Measurements from ENCODE around the gene TAF3.
"Not testable (repeated sequence)": the region's sequence is repeated elsewhere in the genome, so short reads cannot be mapped to it uniquely, and the experiment has no call there.

TAF3 gene

DNA sequence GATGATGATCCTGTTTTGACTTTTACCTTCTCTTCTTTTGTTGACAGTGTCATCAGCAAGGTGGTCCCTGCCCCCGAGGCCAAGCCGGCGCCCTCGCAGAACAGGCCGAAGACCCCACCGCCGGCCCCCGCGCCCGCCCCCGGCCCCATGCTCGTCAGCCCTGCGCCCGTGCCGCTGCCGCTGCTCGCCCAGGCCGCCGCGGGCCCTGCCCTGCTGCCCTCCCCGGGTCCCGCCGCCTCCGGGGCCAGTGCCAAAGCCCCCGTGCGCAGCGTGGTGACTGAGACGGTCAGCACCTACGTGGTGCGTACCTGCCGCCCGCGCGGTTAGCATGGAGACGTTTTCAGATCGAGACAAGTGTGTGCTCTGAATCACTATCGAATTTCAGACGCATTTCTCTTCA is 190.7 kb downstream of the TAF3 start:
- no peak for DNase-seq
- in situ Hi-C loops (cut with MboI; ENCODE audit: low pct_unique_long_range_greater_than_20kb, low sequenced_read_pairs) = no loop called here

DNA sequence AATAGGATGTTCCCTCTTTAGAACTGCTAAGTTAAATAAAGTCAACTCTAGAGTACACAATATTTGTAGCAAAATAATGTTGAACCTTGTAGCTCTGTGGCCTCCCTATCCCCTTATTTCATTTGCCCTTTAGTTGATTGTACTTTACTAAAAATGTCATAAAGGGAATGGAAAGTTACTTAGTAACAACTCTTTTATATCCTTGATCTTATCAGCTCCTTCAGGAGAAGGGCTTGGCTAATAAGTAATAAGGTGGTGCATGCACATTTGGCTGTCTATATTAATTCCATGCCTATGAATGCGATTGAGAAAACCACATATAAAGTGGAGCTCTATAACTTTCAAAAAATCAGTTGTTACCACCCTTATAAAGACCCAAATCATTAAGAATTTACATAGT is 194.7 kb downstream of the TAF3 start:
- DNase-seq = no peak
- in situ Hi-C loops (cut with MboI; ENCODE audit: low pct_unique_long_range_greater_than_20kb, low sequenced_read_pairs) = no loop called here

DNA sequence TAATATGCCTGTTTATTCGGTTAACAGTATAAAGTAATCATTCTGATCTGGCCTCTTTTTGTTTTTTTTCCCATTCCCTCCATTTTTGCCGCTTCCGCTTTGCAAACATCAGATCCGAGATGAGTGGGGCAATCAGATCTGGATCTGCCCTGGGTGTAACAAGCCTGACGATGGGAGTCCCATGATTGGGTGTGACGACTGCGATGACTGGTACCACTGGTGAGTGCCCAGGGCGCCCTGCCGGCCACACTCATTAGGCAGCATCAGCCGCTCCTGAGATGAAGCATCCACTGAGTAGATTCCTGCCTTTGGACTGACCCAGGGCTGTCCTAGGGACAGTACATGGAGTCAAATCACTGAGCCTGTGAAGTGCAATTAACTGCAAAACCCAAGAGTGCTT is 195.3 kb downstream of the TAF3 start:
- DNase-seq = no peak
- in situ Hi-C loops (cut with MboI; ENCODE audit: low pct_unique_long_range_greater_than_20kb, low sequenced_read_pairs) = no loop called here

DNA sequence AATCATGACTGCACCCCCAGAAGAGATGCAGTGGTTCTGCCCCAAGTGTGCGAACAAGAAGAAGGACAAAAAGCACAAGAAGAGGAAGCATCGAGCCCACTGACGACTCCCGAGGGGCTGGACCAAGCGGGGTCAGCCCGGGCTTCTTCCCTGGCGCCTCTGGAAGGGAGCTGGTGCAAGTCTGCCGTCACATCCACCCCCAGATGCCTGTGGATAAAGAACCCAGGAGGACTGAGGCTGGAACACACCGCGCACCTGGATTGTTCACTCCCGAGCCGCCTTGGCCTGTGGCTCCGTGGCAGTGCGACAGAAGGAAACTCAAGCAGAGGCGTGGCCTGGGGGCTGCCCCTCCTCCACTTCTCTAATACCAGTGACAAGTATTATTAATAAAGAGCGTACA is 196.3 kb downstream of the TAF3 start:
- in situ Hi-C loops (cut with MboI; ENCODE audit: low pct_unique_long_range_greater_than_20kb, low sequenced_read_pairs) = no loop called here
- no peak for DNase-seq

DNA sequence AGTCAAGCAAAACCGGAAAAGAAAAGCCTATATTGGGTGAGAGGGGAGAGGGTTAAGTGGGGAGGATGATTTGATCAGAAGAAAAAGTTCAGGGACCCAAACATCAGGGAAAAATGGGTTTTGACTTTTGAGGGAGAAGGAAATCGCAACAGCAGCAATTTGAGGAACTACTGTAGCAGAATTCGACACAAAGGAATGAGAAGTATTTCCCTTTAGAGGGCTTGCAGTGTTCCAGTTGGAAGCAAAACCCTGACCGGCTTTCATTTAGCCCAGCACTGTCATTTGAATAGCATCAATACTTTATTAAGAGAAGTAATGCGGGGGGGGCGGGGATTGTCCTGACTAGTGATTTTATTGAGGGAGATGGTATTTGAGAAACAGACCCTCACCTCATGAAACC is 199.0 kb downstream of the TAF3 start:
- in situ Hi-C loops (cut with MboI; ENCODE audit: low pct_unique_long_range_greater_than_20kb, low sequenced_read_pairs) = no loop called here
- DNase-seq = no peak

DNA sequence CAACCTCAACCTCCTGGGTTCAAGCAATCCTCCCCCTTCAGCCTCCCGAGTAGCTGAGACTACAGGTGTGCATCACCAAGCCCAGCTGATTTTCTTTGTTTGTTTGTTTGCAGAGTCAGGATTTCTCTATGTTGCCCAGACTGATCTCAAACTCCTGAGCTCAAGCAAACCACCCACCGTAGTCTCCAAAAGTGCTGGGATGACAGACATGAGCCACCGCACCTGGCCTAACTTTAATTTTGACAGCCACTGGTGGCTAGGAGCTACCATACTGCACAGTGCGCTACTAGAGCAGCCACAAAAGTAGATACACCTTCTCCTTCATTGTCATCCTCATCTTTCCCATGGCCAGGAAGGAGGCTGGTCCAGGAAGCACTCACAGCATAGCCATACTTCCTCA is 205.0 kb downstream of the TAF3 start:
- DNase-seq = no peak
- in situ Hi-C loops (cut with MboI; ENCODE audit: low pct_unique_long_range_greater_than_20kb, low sequenced_read_pairs) = no loop called here

DNA sequence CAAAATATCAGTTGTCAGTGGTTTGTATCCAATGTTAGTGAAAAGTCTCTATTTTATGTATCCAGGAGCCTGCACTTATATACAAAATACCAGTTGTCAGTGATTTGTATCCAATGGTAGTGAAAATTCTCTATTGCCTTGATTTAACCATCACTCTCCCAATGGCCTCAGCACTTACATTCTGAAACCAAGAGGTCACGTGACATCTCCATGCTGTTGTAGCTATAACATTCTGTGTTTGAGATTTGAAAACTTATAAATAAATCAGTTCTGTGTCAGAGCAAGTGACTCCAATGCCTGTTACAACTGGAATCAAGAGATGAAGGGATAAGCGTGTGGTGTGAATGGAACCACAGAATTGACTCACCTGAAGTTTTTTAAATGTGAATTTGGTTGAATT is 205.5 kb downstream of the TAF3 start:
- in situ Hi-C loops (cut with MboI; ENCODE audit: low pct_unique_long_range_greater_than_20kb, low sequenced_read_pairs) = no loop called here
- DNase-seq = no peak

DNA sequence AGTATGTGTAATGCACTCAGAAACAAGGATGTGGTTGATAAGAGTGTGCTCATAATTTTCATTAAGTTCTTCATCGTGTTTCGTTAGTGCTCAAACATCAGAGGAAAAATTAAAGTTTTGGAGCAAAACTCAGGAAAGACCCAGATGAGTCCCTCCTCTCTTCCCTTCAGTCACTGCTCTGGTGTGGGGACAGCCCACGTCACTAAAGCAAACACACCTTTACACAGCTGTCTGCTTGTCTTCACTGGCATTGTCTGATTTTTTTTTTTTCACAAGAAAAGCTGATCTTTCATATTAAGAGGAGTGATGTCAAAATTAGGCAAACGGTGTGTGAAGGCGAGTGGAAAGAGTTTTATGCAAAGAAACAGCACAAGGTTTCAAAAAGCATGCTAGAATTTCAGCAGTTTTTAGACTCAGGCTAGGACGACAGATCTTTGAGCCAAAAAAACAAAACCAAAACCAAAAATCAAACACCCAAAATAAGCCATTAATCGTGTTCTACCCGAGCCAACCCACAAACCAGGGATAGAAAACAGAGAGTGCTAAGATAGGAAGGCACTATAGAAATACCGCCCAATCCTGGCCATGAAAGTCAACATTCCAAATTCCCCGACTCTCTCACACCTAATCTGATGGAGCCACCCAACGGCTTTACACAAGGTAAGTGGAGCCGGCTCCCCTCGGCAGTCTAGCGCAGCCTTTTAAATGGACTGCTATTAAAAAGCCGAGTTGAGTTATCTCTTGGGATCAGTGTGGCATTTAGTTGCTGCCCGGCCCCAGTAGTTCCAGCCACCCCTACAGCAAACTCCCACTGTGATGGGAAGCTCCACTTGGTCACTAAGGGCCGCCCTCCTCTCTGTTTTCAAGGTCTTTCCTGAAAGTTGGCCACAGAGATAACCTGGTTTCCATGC is 208.3 kb downstream of the TAF3 start:
- in situ Hi-C loops (cut with MboI; ENCODE audit: low pct_unique_long_range_greater_than_20kb, low sequenced_read_pairs) = no loop called here
- no peak for DNase-seq

DNA sequence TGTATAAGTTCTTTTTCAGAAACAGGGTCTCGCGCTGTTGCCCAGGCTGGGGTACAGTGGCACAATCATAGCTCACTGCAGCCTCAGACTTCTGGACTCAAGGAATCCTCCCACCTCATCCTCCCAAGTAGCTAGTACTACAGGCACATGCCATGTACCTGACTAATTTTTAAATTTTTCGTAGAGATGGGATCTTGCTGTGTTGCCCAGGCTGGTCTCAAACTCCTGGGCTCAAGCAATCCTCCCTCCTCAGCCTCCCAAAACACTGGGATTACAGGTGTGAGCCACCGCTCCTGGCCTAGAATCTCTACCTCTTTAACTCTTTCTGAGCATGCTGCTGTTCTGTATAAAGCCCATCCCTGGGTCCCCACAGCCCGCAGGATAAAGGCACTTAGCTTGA is 212.9 kb downstream of the TAF3 start:
- DNase-seq; in situ Hi-C loops (cut with MboI; ENCODE audit: low pct_unique_long_range_greater_than_20kb, low sequenced_read_pairs): not testable (repeated sequence)

DNA sequence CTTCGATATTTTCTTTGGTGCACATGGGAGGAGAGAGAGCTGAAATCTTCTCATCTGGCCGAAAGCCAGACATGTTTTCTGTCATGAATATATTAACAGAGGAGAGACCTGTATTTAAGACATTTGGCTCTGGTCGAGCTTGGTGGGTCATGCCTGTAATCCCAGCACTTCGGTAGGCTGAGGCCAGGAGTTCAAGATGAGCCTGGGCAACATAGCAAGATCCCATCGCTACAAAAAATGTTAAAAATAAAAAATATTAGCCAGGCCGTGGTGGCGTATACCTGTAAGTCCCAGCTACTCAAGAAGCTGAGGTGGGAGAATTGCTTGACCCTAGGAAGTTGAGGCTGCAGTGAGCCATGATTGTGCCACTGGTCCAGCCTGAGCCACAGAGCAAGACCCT is 214.3 kb downstream of the TAF3 start:
- no peak for DNase-seq
- in situ Hi-C loops (cut with MboI; ENCODE audit: low pct_unique_long_range_greater_than_20kb, low sequenced_read_pairs) = no loop called here

DNA sequence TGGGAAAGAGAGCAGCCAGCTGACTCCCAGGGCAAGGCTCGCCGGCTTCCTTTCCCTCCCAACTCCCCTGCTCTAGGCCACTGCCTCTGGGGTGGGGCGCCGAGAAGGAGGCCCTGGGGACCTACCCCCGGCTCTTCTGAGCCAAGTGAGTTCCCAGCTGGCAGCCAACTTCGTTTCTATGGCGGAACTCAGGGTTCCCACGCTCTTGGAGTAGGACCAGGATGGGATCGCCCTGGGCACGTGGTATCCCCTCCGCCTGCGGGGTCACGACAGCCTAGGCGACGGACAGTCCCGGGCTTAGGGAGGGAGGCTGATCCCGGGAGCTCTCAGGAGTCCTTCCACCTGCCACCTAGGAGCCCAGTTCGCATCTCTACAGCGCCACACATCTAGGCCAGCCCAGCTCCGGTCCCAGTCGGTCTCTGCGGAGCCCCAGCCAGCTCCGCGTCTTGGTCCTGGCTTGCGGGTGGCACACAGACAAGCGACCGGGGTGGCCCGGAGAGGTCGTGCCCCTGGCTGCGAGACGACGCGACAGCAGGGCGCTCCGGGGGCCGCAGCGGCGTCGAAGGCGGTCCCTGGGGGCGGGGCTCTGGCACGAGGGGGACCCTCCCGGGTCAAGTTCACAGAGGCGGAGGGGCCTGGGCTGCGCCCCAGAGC is 215.6 kb downstream of the TAF3 start:
- no peak for DNase-seq
- in situ Hi-C loops (cut with MboI; ENCODE audit: low pct_unique_long_range_greater_than_20kb, low sequenced_read_pairs) = no loop called here

DNA sequence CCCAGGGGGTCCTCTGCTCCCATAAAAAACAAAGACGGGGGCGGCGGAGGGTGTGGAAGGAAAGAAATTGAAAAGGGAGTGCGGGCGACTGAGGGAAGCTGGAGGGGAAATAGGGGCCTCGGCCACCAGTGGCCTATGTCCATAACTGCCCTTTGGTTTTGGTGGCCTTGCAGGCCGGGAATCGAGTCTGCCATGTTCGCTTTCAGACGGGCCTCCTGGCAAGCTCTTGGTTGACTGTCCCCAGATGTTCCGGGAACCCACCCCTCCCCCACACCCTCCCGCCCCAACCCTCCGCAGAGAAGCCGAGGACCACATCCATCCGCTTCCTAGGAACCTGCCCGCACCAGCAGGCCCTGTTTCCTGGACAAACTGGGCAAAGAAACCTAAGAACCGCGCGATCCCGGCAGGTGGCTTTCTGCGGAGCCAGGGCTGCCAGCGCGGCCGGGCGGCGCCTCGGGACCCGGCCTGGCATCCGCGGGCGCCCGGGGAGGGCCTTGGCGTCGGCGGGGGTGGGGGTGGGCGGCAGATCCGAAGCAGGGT is 216.2 kb downstream of the TAF3 start:
- in situ Hi-C loops (cut with MboI; ENCODE audit: low pct_unique_long_range_greater_than_20kb, low sequenced_read_pairs) = no loop called here
- no peak for DNase-seq

DNA sequence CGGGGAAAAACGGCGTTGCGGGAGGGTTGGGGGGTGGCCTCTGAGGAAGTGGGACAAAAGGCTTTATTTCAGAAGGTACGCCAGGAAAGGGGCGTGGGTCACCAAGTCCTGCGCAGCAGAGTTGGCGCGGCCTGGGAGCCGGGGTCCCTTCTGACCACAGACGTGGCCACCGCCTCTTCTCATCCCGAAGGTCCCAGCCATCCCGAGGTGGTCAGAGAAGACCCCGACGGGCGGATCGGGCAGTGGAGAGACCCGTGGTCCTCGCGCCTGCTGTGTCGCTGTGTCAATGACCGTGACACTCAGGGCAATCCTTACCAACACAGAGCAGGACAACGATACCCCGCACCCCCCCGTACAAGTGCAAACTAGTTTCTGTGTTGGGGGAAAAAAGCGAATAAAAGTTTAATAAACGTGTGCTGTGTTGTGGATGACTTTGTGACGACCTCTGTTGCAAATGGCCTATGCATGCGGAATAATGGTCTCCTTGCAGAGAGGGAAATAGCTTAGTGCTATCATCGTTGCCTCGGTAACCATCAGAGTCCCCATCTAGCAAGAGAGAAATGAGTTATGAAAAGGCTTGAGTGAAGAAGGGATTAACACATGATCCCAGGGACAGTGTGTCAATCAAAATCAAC is 216.8 kb downstream of the TAF3 start:
- in situ Hi-C loops (cut with MboI; ENCODE audit: low pct_unique_long_range_greater_than_20kb, low sequenced_read_pairs) = no loop called here
- DNase-seq = no peak

DNA sequence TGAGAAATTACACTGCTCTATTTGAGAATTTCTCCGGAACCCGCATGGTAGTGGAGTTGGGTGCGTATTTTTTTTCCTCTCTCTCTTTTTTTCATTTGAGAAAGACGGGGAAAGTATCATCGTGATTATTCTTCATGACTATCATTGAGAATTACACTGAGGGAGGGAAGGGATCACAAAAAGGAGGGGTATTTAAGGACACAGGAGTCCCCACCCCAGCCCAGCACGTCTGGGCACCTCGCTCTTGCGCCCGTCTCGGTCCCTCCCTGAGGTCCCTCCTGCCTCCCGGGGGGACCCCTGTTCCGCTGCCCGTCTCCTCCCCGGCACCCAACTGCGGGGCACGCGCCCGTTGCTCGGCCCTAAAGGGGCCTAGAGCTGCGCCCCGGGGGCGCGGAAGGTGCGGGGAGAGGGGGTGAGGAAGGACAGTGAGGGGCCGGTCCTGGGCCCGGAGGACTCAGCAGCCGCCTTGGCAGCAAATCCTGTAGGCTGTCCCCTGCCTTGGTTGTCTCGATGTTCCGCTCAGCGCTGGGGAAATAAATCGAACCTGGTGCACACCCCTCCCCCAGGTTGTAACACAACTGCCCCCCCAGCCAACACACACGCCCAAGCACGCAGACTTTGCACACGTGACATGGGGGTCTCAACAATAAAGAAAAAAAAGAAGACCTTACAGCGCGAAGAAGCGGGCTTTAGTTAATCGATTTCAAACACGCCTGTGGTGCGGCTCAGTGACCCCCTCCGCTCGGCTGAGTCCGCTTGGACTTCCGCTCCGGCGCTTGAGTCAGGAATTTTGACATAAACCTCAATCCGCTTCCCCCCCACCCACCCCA is 217.6 kb downstream of the TAF3 start:
- DNase-seq = no peak
- in situ Hi-C loops (cut with MboI; ENCODE audit: low pct_unique_long_range_greater_than_20kb, low sequenced_read_pairs) = no loop called here

DNA sequence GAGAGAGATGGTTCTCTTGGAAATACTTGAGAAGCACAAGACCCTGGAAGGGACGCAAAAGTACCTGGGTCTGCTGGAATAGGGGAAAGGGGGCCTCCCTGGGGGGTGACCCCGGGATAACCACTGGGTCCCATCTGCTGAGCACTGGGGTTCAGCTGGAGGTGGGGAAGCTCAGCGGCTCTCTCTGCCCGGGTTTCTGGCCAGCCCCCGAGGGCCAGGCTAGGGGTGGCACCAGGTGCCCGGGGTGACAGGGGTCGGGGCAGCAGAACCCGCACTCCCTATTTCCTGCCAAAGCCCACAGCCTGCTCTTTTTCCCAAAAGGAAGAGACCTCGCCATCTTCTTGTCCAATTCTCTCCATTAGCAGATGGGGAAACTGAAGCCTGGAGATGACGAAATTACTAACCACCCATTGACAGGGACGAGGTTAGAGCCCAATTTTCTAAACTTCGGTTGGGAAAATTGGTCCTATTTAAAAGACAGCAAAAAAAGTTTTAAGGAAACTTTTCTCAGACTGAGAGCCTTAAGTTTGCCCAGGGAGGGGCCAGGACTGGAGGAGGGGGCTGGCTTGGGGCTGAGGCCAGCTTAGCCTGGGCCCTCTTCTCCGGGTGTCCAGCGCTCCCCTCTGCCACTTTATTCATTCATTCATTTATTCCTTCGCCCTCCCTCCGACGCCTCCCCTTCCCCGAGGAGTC is 218.3 kb downstream of the TAF3 start:
- in situ Hi-C loops (cut with MboI; ENCODE audit: low pct_unique_long_range_greater_than_20kb, low sequenced_read_pairs) = no loop called here
- no peak for DNase-seq

DNA sequence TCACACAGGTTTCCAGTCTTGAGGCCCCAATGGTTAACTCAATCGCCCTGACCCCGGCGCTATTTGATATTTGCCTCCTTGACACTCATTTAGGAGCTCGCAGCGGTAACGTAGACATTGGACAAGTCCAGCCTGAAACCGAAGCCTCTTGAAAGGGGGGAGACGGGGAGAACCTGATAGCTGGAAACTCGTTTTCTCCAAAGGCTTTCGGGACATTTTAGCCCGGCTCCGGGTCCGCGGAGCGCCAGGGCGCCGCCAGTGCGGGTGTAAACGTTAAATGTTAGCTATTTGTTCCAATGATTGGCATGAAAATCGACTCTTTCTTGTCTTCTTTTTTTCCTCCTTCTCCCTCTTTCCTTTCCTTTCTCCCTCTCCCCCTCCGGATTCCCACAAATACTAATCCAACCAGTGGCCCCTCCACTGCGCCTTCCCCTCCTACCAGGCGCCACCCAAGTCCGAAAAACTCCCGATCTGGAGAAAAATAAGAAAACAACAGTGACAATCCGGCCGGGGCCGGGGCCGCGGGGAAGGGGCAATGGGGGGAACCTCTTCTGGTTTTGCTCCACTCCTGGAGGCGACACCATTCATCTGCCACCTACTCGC is 219.0 kb downstream of the TAF3 start:
- DNase-seq = no peak
- in situ Hi-C loops (cut with MboI; ENCODE audit: low pct_unique_long_range_greater_than_20kb, low sequenced_read_pairs) = no loop called here

DNA sequence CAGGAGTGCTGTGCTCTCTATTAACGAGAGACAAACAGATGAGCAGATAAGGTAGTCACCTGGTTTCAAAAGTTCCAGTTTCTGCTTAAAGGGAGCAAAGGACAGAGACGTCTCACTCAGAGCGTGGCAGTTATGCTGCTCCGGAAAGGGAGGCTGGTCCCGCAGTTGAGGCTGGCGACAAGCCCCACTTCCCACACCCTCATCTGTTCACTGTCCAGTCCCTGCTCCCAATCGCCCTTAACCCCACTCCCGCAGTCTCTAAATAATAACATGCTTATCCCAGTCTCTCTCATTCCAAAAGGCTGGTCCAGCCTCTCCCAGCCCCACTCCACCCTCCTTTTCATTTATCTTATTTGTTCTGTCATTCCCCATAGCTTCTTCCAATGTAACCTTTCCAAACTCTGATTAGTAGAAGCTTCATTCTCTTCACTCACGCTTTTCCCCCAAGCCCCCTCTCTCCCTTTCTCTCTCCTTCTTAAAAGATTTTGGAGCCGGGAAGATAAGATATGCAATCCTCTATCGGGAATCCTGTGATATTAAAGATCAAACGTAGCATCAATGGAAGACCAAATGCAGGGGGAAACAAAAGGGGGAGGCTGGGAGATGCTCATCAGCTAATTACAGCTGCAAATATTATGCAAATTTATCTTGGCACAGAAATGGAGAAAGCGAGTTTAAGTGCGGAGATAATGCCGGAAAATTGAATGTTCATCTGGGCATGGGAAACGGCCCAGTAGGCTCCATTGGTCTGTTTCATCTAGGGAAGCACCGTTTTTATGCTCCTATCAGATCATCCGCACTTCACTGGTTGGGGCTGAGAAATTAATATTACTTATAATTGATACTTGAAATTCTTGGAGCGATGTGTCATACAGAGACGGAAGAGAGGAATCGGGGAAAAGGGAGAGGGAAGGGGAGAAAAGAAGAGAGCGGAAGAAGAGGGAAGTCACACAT is 219.9 kb downstream of the TAF3 start:
- DNase-seq = no peak
- in situ Hi-C loops (cut with MboI; ENCODE audit: low pct_unique_long_range_greater_than_20kb, low sequenced_read_pairs) = no loop called here

Data from KBM-7 (cell line).